CD4-positive, alpha-beta memory T cell (primary cell): ENCODE measurements around the gene FASLG. TPM values are rescaled to one million over a fixed set of nuclear protein-coding genes. Genes with fewer than 3 reads are reported as not detected.
"Not testable (repeated sequence)": the region's sequence is repeated elsewhere in the genome, so short reads cannot be mapped to it uniquely, and the experiment has no call there.

ENCODE experiments used
- CTCF ChIA-PET: fragments of 350-600 bp; sonication (Branson Sonifier 250); formaldehyde crosslinking; loops from one replicate; lab custom pipeline; 2021; ENCODE audit warnings: inconsistent platforms; ENCODE audit not compliant: partially characterized antibody; lab: Charles Lee
- POLR2A ChIA-PET: fragments of 350-600 bp; sonication (Branson Sonifier 250); formaldehyde crosslinking; loops from one replicate; lab custom pipeline; 2021; ENCODE audit not compliant: partially characterized antibody; lab: Charles Lee
- DNase-seq, 5 donors: peaks; one replicate each; pipeline versions ENCODE4 v3.0.0 to v3.0.0-alpha.2; 2020 to 2022; ENCODE audit warnings: mixed read lengths in 1 of 5
- H3K27ac ChIP-seq: one replicate; pipeline ENCODE4 v1.7.0; 2013; ENCODE audit warnings: low read depth, low read length
- H3K27me3 ChIP-seq: 2 replicates; pipeline ENCODE4 v1.7.0; 2013; ENCODE audit warnings: mild to moderate bottlenecking, low read length, moderate library complexity; ENCODE audit not compliant: insufficient read depth
- H3K36me3 ChIP-seq: 2 replicates; pipeline ENCODE4 v1.7.0; 2013; ENCODE audit warnings: mild to moderate bottlenecking, low read length, moderate library complexity; ENCODE audit not compliant: insufficient read depth
- H3K4me1 ChIP-seq: 2 replicates; pipeline ENCODE4 v1.7.0; 2013; ENCODE audit warnings: mild to moderate bottlenecking, low read length, moderate library complexity; ENCODE audit not compliant: insufficient read depth
- H3K4me3 ChIP-seq, 2 donors: one replicate each; pipeline ENCODE4 v1.7.0; 2013; ENCODE audit warnings: low read length in 2 of 2, mild to moderate bottlenecking in 1 of 2
- H3K9me3 ChIP-seq, 2 donors: one replicate each; pipeline ENCODE4 v1.7.0; 2013; ENCODE audit warnings: low read length in 2 of 2, control low read depth in 1 of 2; ENCODE audit not compliant: control insufficient read depth in 1 of 2
- H3K27ac Mint-ChIP-seq, 7 donors: one replicate each; pipeline ENCODE4 v1.8.0; 2020 to 2021; ENCODE audit warnings: mixed read lengths in 7 of 7, mild to moderate bottlenecking in 6 of 7, inconsistent platforms in 3 of 7, moderate library complexity in 3 of 7
- H3K27me3 Mint-ChIP-seq, 2 donors: one replicate each; pipeline ENCODE4 v1.8.0; 2020 to 2021; ENCODE audit warnings: mixed read lengths in 2 of 2
- H3K36me3 Mint-ChIP-seq, 2 donors: one replicate each; pipeline ENCODE4 v1.8.0; 2020 to 2021; ENCODE audit warnings: mixed read lengths in 2 of 2, inconsistent platforms in 1 of 2, mild to moderate bottlenecking in 1 of 2
- H3K4me1 Mint-ChIP-seq, 4 donors: one replicate each; pipeline ENCODE4 v1.8.0; 2020 to 2021; ENCODE audit warnings: mixed read lengths in 4 of 4, mild to moderate bottlenecking in 1 of 4
- H3K4me3 Mint-ChIP-seq, 8 donors: one replicate each; pipeline ENCODE4 v1.8.0; 2020 to 2021; ENCODE audit warnings: mixed read lengths in 8 of 8, mild to moderate bottlenecking in 7 of 8, moderate library complexity in 6 of 8, inconsistent platforms in 3 of 8
- H3K9me3 Mint-ChIP-seq, 8 donors: one replicate each; pipeline ENCODE4 v1.8.0; 2020 to 2021; ENCODE audit warnings: mixed read lengths in 8 of 8, mild to moderate bottlenecking in 5 of 8, inconsistent platforms in 3 of 8, moderate library complexity in 1 of 8
- intact Hi-C: fragments of 100-400 bp; cut with micrococcal nuclease; formaldehyde crosslinking; loops from one replicate; pipeline ENCODE4 v1.15.1; 2023
- polyA plus RNA-seq, 2 donors: library from polyadenylated mRNA; unstranded; fragments of 300-500 nt; fragmentation: Illumina TruSeq; gene quantifications; one replicate each; pipeline ENCODE4 v1.2.3, GENCODE V29; 2021
- total RNA-seq, 2 experiments: library from RNA; stranded (reverse); gene quantifications; one replicate each; pipeline ENCODE4 v1.2.3, GENCODE V29; 2021

FASLG gene
- total and polyA plus RNA-seq, 4 experiments from 2014 or later, result 0.81 to 4.9 (median 3.4) TPM

- POLR2A ChIA-PET, result interaction anchor here (1.4 kb wide), 1 partner anchor 1029 kb away, joined by 3 read pairs; the partner anchor contains the start of gene KLHL20
Measured at GRCh38 chr1:172686143-172686542, 27.2 kb downstream of the FASLG start.

DNA sequence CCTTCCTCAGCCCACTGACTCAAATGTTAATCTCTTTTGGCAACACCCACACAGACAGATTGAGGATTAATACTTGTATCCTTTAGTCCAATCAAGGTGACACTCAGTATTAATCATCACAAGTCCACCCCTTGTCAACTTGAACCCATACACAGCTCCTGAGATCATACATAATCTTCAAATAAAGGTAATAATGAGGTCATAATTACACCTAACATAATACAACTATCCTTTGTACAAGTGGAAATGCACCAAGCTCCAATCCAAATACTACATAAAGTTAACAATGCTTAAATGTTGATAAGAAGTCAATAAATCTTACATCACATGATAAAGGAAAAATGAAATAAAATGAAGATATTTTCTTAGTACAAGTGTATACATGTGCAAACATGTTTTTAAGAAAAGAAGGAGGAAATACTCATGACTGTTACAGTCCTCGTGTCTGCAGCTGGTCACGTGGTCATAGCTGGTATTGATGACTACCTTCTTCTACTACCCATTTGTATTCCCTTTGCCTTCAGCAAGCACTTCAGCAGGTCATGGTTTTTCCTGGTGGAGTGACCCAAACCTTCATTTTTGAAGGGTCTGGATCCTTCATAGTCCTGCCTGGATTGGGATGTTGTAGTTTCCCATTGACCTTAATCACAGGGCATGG lies 29.7 kb downstream of the FASLG start:
- POLR2A ChIA-PET, result interaction anchor here (0.8 kb wide), 1 partner anchor 21 kb away, joined by 3 read pairs; no protein-coding TSS in a partner anchor
- DNase-seq, H3K36me3 ChIP-seq, H3K4me1 Mint-ChIP-seq, CTCF ChIA-PET, H3K27ac Mint-ChIP-seq, H3K4me3 Mint-ChIP-seq, H3K4me3 ChIP-seq, H3K9me3 Mint-ChIP-seq, H3K27ac ChIP-seq, intact Hi-C loops, H3K4me1 ChIP-seq, H3K27me3 ChIP-seq, H3K27me3 Mint-ChIP-seq, H3K36me3 Mint-ChIP-seq, H3K9me3 ChIP-seq: not testable (repeated sequence)

More at GRCh38 chr1:172686143-172686542, 27.2 kb downstream of the FASLG start:
- no peaks in the 10 kb centered on the region for H3K36me3 ChIP-seq
- H3K4me1 Mint-ChIP-seq, result peaks cover 10 to 30% (median 22%) of the 10 kb centered on the region in 4 donors
- no peak overlapping the region for H3K27ac Mint-ChIP-seq
- H3K9me3 Mint-ChIP-seq, result peaks cover 0 to 4% (median 0%) of the 10 kb centered on the region in 8 donors
- no peaks in the 10 kb centered on the region for H3K27me3 ChIP-seq
- H3K4me3 Mint-ChIP-seq, result no peak overlapping the region
- CTCF ChIA-PET, result no interaction called here
- H3K4me1 ChIP-seq, result peaks cover 6% of the 10 kb centered on the region
- intact Hi-C loops, result no loop called here
- DNase-seq, result no peak
- H3K36me3 Mint-ChIP-seq, result no peaks in the 10 kb centered on the region
- no peak overlapping the region for H3K4me3 ChIP-seq
- H3K27ac ChIP-seq, result no peak overlapping the region
- H3K9me3 ChIP-seq, result no peaks in the 10 kb centered on the region
- no peaks in the 10 kb centered on the region for H3K27me3 Mint-ChIP-seq

- POLR2A ChIA-PET, intact Hi-C loops, H3K9me3 ChIP-seq, H3K27me3 Mint-ChIP-seq, H3K4me1 ChIP-seq, H3K27me3 ChIP-seq, H3K4me3 ChIP-seq, H3K36me3 Mint-ChIP-seq, DNase-seq, H3K9me3 Mint-ChIP-seq, H3K36me3 ChIP-seq, H3K4me1 Mint-ChIP-seq, H3K27ac Mint-ChIP-seq, H3K27ac ChIP-seq, CTCF ChIA-PET, H3K4me3 Mint-ChIP-seq: not testable (repeated sequence)
Measured at GRCh38 chr1:172690925-172691324, 32.0 kb downstream of the FASLG start.

DNA sequence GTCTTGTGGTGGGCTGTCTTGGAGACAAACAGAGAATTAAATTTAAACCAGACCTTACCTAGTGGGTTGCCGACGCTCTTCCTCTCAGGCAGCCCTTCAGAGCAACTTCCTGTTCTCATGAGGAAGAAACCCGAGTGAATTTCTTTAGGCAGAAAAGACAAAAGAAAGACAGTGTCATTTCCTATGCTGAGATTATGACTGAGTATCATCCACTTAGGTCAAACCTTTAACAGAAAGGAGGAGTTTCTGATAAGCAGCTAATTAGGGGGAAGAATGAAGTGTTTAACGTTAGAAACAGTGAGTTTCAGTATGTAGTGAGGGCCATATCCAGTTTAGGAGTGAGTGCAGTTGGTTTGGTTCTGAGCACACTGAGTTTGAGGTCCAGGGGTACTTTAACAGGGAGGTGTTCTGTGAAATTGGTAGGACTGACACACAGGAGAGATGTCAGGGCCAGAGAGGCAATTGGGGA lies 38.7 kb downstream of the FASLG start:
- Histone ChIP-seq H3K9me3 (no peaks in the 10 kb centered on the region), H3K27me3 (no peaks in the 10 kb centered on the region), H3K4me1 (peaks cover 70% of the 10 kb centered on the region), H3K27ac (peak overlapping the region; percentile 64), H3K4me3 (peak overlapping the region in 1 of 2 donors; percentile 20), H3K36me3 (no peaks in the 10 kb centered on the region)
- ChIA-PET POLR2A (interaction anchor here (1.9 to 2.1 kb wide), 3 partner anchors 22 to 59 kb away, joined by 8 read pairs; no protein-coding TSS in a partner anchor), CTCF (interaction anchor here (0.8 to 1.0 kb wide), 2 partner anchors 33 to 55 kb away, joined by 3 read pairs; no protein-coding TSS in a partner anchor)
- no peaks in the 10 kb centered on the region for H3K36me3 Mint-ChIP-seq
- peaks cover 0 to 54% (median 30%) of the 10 kb centered on the region in 4 donors for H3K4me1 Mint-ChIP-seq
- H3K9me3 Mint-ChIP-seq, result no peaks in the 10 kb centered on the region
- peak; percentile 38 to 54 (median 50) for DNase-seq
- intact Hi-C loops, result loop anchor here (2.0 to 5.0 kb wide), 3 partner anchors 15 to 165 kb away; partner anchors contain the start of gene SUCO
- H3K27me3 Mint-ChIP-seq, result no peaks in the 10 kb centered on the region
- H3K4me3 Mint-ChIP-seq, result peak overlapping the region; percentile 45 to 85 (median 78)
- peak overlapping the region in 6 of 7 donors; percentile 92 to 96 (median 94) for H3K27ac Mint-ChIP-seq

DNA sequence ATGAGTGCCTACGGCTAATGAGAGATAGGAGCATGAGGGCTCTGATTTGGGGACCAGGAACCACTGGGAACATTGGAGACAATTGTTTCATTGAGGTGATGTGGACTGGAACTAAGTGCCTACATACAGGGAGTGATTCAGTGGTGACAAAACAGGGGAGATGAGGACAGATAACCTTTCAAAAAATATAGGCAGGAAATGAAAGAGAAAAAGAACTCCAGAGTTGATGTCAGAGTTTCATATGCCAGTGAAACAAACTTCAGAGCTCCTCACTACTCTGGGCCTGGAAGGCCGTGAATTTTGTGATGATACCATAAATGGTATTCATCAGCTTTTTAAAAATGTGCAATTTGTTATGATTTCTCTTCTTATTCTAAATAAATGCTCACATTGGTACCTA lies 39.3 kb downstream of the FASLG start:
- H3K36me3 ChIP-seq, result no peaks in the 10 kb centered on the region
- ChIA-PET CTCF (interaction anchor here (0.8 to 1.0 kb wide), 2 partner anchors 34 to 55 kb away, joined by 3 read pairs; no protein-coding TSS in a partner anchor), POLR2A (interaction anchor here (1.7 to 2.7 kb wide), 6 partner anchors 18 to 59 kb away, joined by 4 to 25 read pairs (median 8); partner anchors contain the start of gene FASLG)
- H3K4me3 ChIP-seq, result peak overlapping the region in 1 of 2 donors; percentile 20
- peak overlapping the region in 6 of 7 donors; percentile 92 to 96 (median 94) for H3K27ac Mint-ChIP-seq
- H3K27ac ChIP-seq, result peak overlapping the region; percentile 64
- H3K9me3 ChIP-seq, result no peaks in the 10 kb centered on the region
- no peaks in the 10 kb centered on the region for H3K36me3 Mint-ChIP-seq
- H3K9me3 Mint-ChIP-seq, result no peaks in the 10 kb centered on the region
- peak in 3 of 5 donors; percentile 19 to 48 (median 26) for DNase-seq
- H3K27me3 Mint-ChIP-seq, result no peaks in the 10 kb centered on the region
- peaks cover 76% of the 10 kb centered on the region for H3K4me1 ChIP-seq
- H3K4me1 Mint-ChIP-seq, result peaks cover 0 to 54% (median 30%) of the 10 kb centered on the region in 4 donors
- peak overlapping the region in 7 of 8 donors; percentile 45 to 85 (median 82) for H3K4me3 Mint-ChIP-seq
- H3K27me3 ChIP-seq, result no peaks in the 10 kb centered on the region
- intact Hi-C loops, result loop anchor here (2.0 to 5.0 kb wide), 2 partner anchors 19 to 166 kb away; partner anchors contain the start of gene SUCO

GRCh38 chr1:172699111-172699510 lies 40.2 kb downstream of the FASLG start:
- Histone ChIP-seq H3K36me3 (no peaks in the 10 kb centered on the region), H3K27ac (peak overlapping the region; percentile 64), H3K4me1 (peaks cover 85% of the 10 kb centered on the region), H3K4me3 (peak overlapping the region; percentile 17 to 38), H3K9me3 (no peaks in the 10 kb centered on the region), H3K27me3 (no peaks in the 10 kb centered on the region)
- peak overlapping the region in 6 of 7 donors; percentile 92 to 96 (median 94) for H3K27ac Mint-ChIP-seq
- peaks cover 0 to 54% (median 30%) of the 10 kb centered on the region in 4 donors for H3K4me1 Mint-ChIP-seq
- no peaks in the 10 kb centered on the region for H3K27me3 Mint-ChIP-seq
- peak; percentile 72 to 92 (median 77) for DNase-seq
- ChIA-PET CTCF (interaction anchor here (1.3 to 1.7 kb wide), 2 partner anchors 20 to 89 kb away, joined by 3 to 11 read pairs; no protein-coding TSS in a partner anchor), POLR2A (interaction anchor here (0.6 to 2.7 kb wide), 18 partner anchors 9 to 167 kb away, joined by 3 to 25 read pairs (median 4); partner anchors contain the start of gene FASLG)
- peak overlapping the region; percentile 67 to 85 (median 76) for H3K4me3 Mint-ChIP-seq
- H3K36me3 Mint-ChIP-seq, result no peaks in the 10 kb centered on the region
- no peaks in the 10 kb centered on the region for H3K9me3 Mint-ChIP-seq
- intact Hi-C loops, result loop anchor here (1.0 to 5.0 kb wide), 4 partner anchors 20 to 167 kb away; partner anchors contain the start of gene SUCO
